H1 (cell line): Measurements from ENCODE around the gene GOSR1. TPM values are rescaled to one million over a fixed set of nuclear protein-coding genes. Genes with fewer than 3 reads are reported as not detected.

Experiments used
- CTCF ChIA-PET: fragments of 300-600 bp; sonication (Branson Sonifier 250); formaldehyde crosslinking; loops from one replicate; lab custom pipeline; 2021; ENCODE audit not compliant: partially characterized antibody; lab: Charles Lee
- POLR2A ChIA-PET: fragments of 300-600 bp; sonication (Branson Sonifier 250); formaldehyde crosslinking; loops from one replicate; lab custom pipeline; 2021; ENCODE audit warnings: inconsistent platforms; ENCODE audit not compliant: partially characterized antibody; lab: Charles Lee
- DNase-seq, 2 experiments: peaks; one replicate each; pipeline versions ENCODE4 v3.0.0 to v3.0.0-alpha.2; 2010 to 2022; ENCODE audit warnings: low spot score in 2 of 2, low read depth in 1 of 2, mixed read lengths in 1 of 2
- FAIRE-seq: peaks from 2 replicates; lab custom pipeline; 2011; peaks lifted over from hg19 to GRCh38; lab: Jason Lieb, UNC
- H2AFZ ChIP-seq: 2 replicates; pipeline ENCODE4 v1.8.1; 2012; ENCODE audit warnings: low read length, inconsistent platforms
- H2AK5ac ChIP-seq: 2 replicates; pipeline ENCODE4 v1.6.1; 2013; ENCODE audit warnings: low read depth, low read length
- H2BK120ac ChIP-seq: replicated peaks from 2 replicates; pipeline ENCODE3; 2013; ENCODE audit warnings: low read depth, low read length, inconsistent platforms
- H2BK12ac ChIP-seq: 2 replicates; pipeline ENCODE4 v1.6.1; 2013; ENCODE audit warnings: low read depth, low read length
- H2BK15ac ChIP-seq: 2 replicates; pipeline ENCODE4 v1.6.1; 2013; ENCODE audit warnings: low read length
- H2BK20ac ChIP-seq: 2 replicates; pipeline ENCODE4 v1.6.1; 2013; ENCODE audit warnings: low read length
- H2BK5ac ChIP-seq: 2 replicates; pipeline ENCODE4 v1.6.1; 2013; ENCODE audit warnings: low read depth, low read length
- H3K14ac ChIP-seq: 2 replicates; pipeline ENCODE4 v1.6.1; 2013; ENCODE audit warnings: inconsistent platforms; ENCODE audit not compliant: insufficient read length
- H3K18ac ChIP-seq: 2 replicates; pipeline ENCODE4 v1.6.1; 2013; ENCODE audit warnings: low read length; ENCODE audit errors: extremely low read depth
- H3K23ac ChIP-seq: 2 replicates; pipeline ENCODE4 v1.6.1; 2013; ENCODE audit warnings: inconsistent platforms; ENCODE audit not compliant: insufficient read length
- H3K23me2 ChIP-seq: 2 replicates; pipeline ENCODE4 v1.6.1; 2013; ENCODE audit warnings: low read depth, low read length
- H3K27ac ChIP-seq: 2 replicates; pipeline ENCODE4 v1.6.1; 2011; ENCODE audit warnings: low read depth, low read length, inconsistent platforms
- H3K27me3 ChIP-seq, 4 experiments: replicated peaks in 1 of 4; 1 replicate in 1 of 4; 2 replicates in 3 of 4; pipeline versions ENCODE4 v1.6.1 to v1.8.1; 2011 to 2013; ENCODE audit warnings: low read length in 3 of 4, mild to moderate bottlenecking in 3 of 4, inconsistent platforms in 2 of 4, mixed read lengths in 2 of 4, moderate library complexity in 1 of 4; ENCODE audit not compliant: control insufficient read depth in 3 of 4, insufficient read depth in 3 of 4; ENCODE audit errors: extremely low read depth in 1 of 4
- H3K36me3 ChIP-seq, 4 experiments: 2 replicates each; pipeline versions ENCODE4 v1.6.1 to v1.8.1; 2011 to 2013; ENCODE audit warnings: mild to moderate bottlenecking in 4 of 4, low read length in 3 of 4, moderate library complexity in 2 of 4, control low read depth in 1 of 4, inconsistent platforms in 1 of 4; ENCODE audit not compliant: insufficient read depth in 4 of 4, control insufficient read depth in 2 of 4
- H3K4ac ChIP-seq: replicated peaks from 2 replicates; pipeline ENCODE3; 2013; ENCODE audit warnings: low read length, low read depth, mixed read lengths, inconsistent platforms; ENCODE audit not compliant: insufficient read length
- H3K4me1 ChIP-seq, 4 experiments: replicated peaks in 1 of 4; 1 replicate in 1 of 4; 2 replicates in 3 of 4; pipeline versions ENCODE4 v1.6.1 to v1.8.1; 2011 to 2013; ENCODE audit warnings: low read length in 3 of 4, inconsistent platforms in 2 of 4, mixed read lengths in 1 of 4; ENCODE audit not compliant: insufficient read depth in 4 of 4, control insufficient read depth in 3 of 4
- H3K4me2 ChIP-seq, 2 experiments: 2 replicates each; pipeline versions ENCODE4 v1.6.1 to v1.8.1; 2011 to 2013; ENCODE audit warnings: low read depth in 2 of 2, low read length in 2 of 2, control low read depth in 1 of 2, inconsistent platforms in 1 of 2, mild to moderate bottlenecking in 1 of 2; ENCODE audit not compliant: insufficient read depth in 1 of 2
- H3K4me3 ChIP-seq, 4 experiments: fragments of 200-600, 300-600 bp in 1 of 4; sonication (generic), shearing (Covaris generic), sonication (Bioruptor Twin) in 1 of 4; 2 replicates each; pipeline versions ENCODE4 v1.5.1 to v1.8.1; 2011 to 2016; ENCODE audit warnings: low read length in 4 of 4, low read depth in 3 of 4, control low read depth in 2 of 4, inconsistent platforms in 2 of 4, mild to moderate bottlenecking in 2 of 4, mixed read lengths in 1 of 4, moderate library complexity in 1 of 4; ENCODE audit not compliant: insufficient read depth in 2 of 4; ENCODE audit errors: extremely low read depth in 1 of 4
- H3K56ac ChIP-seq: replicated peaks from 2 replicates; pipeline ENCODE3; 2013; ENCODE audit warnings: low read depth, mild to moderate bottlenecking, mixed read lengths, low read length, inconsistent platforms; ENCODE audit not compliant: insufficient read length
- H3K79me1 ChIP-seq: 2 replicates; pipeline ENCODE4 v1.6.1; 2013; ENCODE audit warnings: low read depth, low read length, control low read depth
- H3K79me2 ChIP-seq, 2 experiments: 2 replicates each; pipeline versions ENCODE4 v1.6.1 to v1.8.1; 2012 to 2013; ENCODE audit warnings: low read length in 2 of 2, mild to moderate bottlenecking in 2 of 2, inconsistent platforms in 1 of 2; ENCODE audit not compliant: insufficient read depth in 2 of 2, control insufficient read depth in 1 of 2
- H3K9ac ChIP-seq, 4 experiments: replicated peaks in 1 of 4; 1 replicate in 1 of 4; 2 replicates in 3 of 4; pipeline versions ENCODE4 v1.6.1 to v1.8.1; 2011 to 2013; ENCODE audit warnings: low read depth in 3 of 4, low read length in 3 of 4, control low read depth in 2 of 4, mild to moderate bottlenecking in 2 of 4, moderate library complexity in 2 of 4, inconsistent platforms in 1 of 4; ENCODE audit errors: extremely low read depth in 1 of 4
- H3K9me3 ChIP-seq, 2 experiments: 2 replicates each; pipeline versions ENCODE4 v1.6.1 to v1.8.1; 2012 to 2013; ENCODE audit warnings: mild to moderate bottlenecking in 2 of 2, moderate library complexity in 2 of 2, control low read depth in 1 of 2, inconsistent platforms in 1 of 2, low read depth in 1 of 2, low read length in 1 of 2, mixed read lengths in 1 of 2; ENCODE audit not compliant: insufficient read depth in 2 of 2
- H4K20me1 ChIP-seq, 2 experiments: replicated peaks in 1 of 2; 2 replicates each; pipeline versions ENCODE3 to v1.8.1; 2011 to 2013; ENCODE audit warnings: inconsistent platforms in 2 of 2, low read length in 2 of 2, mild to moderate bottlenecking in 1 of 2; ENCODE audit not compliant: insufficient read depth in 2 of 2, control insufficient read depth in 1 of 2
- H4K5ac ChIP-seq: 2 replicates; pipeline ENCODE4 v1.6.1; 2013; ENCODE audit warnings: low read length, low read depth, mixed read lengths, inconsistent platforms; ENCODE audit not compliant: insufficient read length
- H4K8ac ChIP-seq: 2 replicates; pipeline ENCODE4 v1.8.0; 2013; ENCODE audit warnings: mild to moderate bottlenecking, moderate library complexity, low read length, inconsistent platforms; ENCODE audit not compliant: insufficient read depth; ENCODE audit errors: extremely low read depth
- H4K91ac ChIP-seq: replicated peaks from 2 replicates; pipeline ENCODE3; 2013; ENCODE audit warnings: low read length, mixed read lengths, inconsistent platforms; ENCODE audit not compliant: insufficient read length
- ATF2 ChIP-seq: IDR thresholded peaks from 2 replicates; pipeline ENCODE4 v1.6.1; 2012; ENCODE audit warnings: low read length, inconsistent platforms
- YY1 ChIP-seq: IDR thresholded peaks from 2 replicates; pipeline ENCODE4 v1.6.1; 2011; ENCODE audit warnings: low read depth, mild to moderate bottlenecking, low read length
- WGBS, 2 experiments: shearing (Covaris generic) in 1 of 2; methylation state at CpG; one replicate each; pipeline versions ENCODE4 v1.1.6 to v1.1.7; 2013 to 2015; ENCODE audit warnings: low lambda C conversion rate in 2 of 2, mixed read lengths in 2 of 2, inconsistent platforms in 1 of 2, low coverage in 1 of 2, missing lambda C conversion rate in 1 of 2; ENCODE audit not compliant: insufficient replicate concordance in 2 of 2, insufficient coverage in 1 of 2, insufficient read length in 1 of 2; ENCODE audit errors: extremely low coverage in 1 of 2, missing lambda C conversion rate in 1 of 2; 5-methylcytosine and 5-hydroxymethylcytosine counted together
- polyA plus RNA-seq, 7 experiments: library from polyadenylated mRNA; depleted of rRNA in 3 of 7; stranded (reverse) in 5 of 7; unstranded in 2 of 7; fragments of >200 nt in 5 of 7; fragments of 200-250 nt in 2 of 7; gene quantifications; 1 replicate in 5 of 7; 2 replicates in 1 of 7; 4 replicates in 1 of 7; pipeline versions ENCODE4 v1.2.1 to v1.2.3, GENCODE V29; 2011 to 2013; ENCODE audit warnings: missing spikeins in 2 of 7, mixed read lengths in 2 of 7
- total RNA-seq: library from RNA; stranded (reverse); fragmentation: NEBNext Ultra II Directional; extraction: Animal tissue kit (Norgen Biotek cat#: 25700); gene quantifications from 2 replicates; pipeline ENCODE4 v1.2.1, GENCODE V29; 2021

GOSR1 gene
- total and polyA plus RNA-seq, 2 of the 8 experiments (the other 6 are each of a cell fraction or from before 2014, with no cell fraction given), result 9.2 to 43.3 TPM

- Histone ChIP-seq H3K18ac (no peak overlapping the region), H2BK12ac (no peak overlapping the region)
Observed at GRCh38 chr17:30543456-30543855, 66.2 kb downstream of the GOSR1 start.

More at GRCh38 chr17:30543456-30543855, 66.2 kb downstream of the GOSR1 start:
- H2BK15ac ChIP-seq, result no peak overlapping the region
- H3K56ac ChIP-seq, result no peak overlapping the region
- no peak overlapping the region for H2BK120ac ChIP-seq
- no peaks in the 10 kb centered on the region for H3K79me1 ChIP-seq
- no peaks in the 10 kb centered on the region for H3K23me2 ChIP-seq
- no peak overlapping the region for H3K4ac ChIP-seq
- H3K9ac ChIP-seq, result no peak overlapping the region
- H2AK5ac ChIP-seq, result no peak overlapping the region
- no peak overlapping the region for H3K23ac ChIP-seq
- ChIA-PET CTCF (no interaction called here), POLR2A (no interaction called here)
- no peak overlapping the region for H3K4me3 ChIP-seq
- H4K8ac ChIP-seq, result no peak overlapping the region
- no peak overlapping the region for H2AFZ ChIP-seq
- H3K4me1 ChIP-seq, result no peaks in the 10 kb centered on the region
- no peak overlapping the region for H2BK5ac ChIP-seq
- DNase-seq, result no peak
- no peak overlapping the region for H4K91ac ChIP-seq
- H3K14ac ChIP-seq, result no peak overlapping the region
- no peaks in the 10 kb centered on the region for H4K20me1 ChIP-seq
- TF ChIP-seq ATF2 (no peak), YY1 (no peak)
- H3K4me2 ChIP-seq, result no peak overlapping the region
- H3K27me3 ChIP-seq, result no peaks in the 10 kb centered on the region; a peak in 1 of 7 replicates
- H3K27ac ChIP-seq, result no peak overlapping the region
- no peak overlapping the region for H2BK20ac ChIP-seq
- H3K36me3 ChIP-seq, result no peaks in the 10 kb centered on the region
- FAIRE-seq, result no peak
- H3K9me3 ChIP-seq, result no peaks in the 10 kb centered on the region
- H4K5ac ChIP-seq, result no peak overlapping the region
- 88% methylated on average over 2 of the region's 2 CpGs; no CpG with 5 or more reads in 1 of the 2 experiments for WGBS, 2 experiments
- H3K79me2 ChIP-seq, result no peaks in the 10 kb centered on the region
